Subcutaneous adipose tissue (tissue), 4 donors: Measurements from ENCODE around the gene ADCY5. TPM values are rescaled to one million over a fixed set of nuclear protein-coding genes. Genes with fewer than 3 reads are reported as not detected.

ENCODE experiments used
- total RNA-seq, 4 donors: library from RNA; depleted of rRNA; stranded (reverse); fragments of >200 nt; gene quantifications; one replicate each; pipeline ENCODE4 v1.1.0, GENCODE V29; 2016
- TF ChIP-seq, protein P1 (sequence below): fragments of 450-650 bp; IDR thresholded peaks from one replicate; pipeline ENCODE4 v1.5.1; 2016; ENCODE audit warnings: low read depth, mild to moderate bottlenecking, control low read depth, antibody characterized with exemption, moderate library complexity

The ADCY5 gene
- total RNA-seq, 4 donors from 2014 or later, result 16.1 to 52.2 (median 38.0) TPM

DNA sequence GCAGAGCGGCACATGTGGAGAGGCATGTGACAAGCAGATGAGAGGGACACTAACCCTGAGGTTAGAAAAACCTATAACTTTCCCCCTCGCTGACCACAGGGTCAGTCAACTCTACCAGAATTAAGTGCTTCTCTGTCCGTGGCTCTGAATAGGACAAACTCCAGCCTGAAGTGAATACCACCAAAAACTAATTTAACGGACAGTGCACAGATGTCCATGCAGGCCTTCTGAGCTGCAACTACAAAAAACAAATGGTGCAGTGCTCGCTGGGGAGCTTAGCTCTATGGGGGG, 59.3 kb downstream of the ADCY5 start:
- TF ChIP-seq, protein P1, sequence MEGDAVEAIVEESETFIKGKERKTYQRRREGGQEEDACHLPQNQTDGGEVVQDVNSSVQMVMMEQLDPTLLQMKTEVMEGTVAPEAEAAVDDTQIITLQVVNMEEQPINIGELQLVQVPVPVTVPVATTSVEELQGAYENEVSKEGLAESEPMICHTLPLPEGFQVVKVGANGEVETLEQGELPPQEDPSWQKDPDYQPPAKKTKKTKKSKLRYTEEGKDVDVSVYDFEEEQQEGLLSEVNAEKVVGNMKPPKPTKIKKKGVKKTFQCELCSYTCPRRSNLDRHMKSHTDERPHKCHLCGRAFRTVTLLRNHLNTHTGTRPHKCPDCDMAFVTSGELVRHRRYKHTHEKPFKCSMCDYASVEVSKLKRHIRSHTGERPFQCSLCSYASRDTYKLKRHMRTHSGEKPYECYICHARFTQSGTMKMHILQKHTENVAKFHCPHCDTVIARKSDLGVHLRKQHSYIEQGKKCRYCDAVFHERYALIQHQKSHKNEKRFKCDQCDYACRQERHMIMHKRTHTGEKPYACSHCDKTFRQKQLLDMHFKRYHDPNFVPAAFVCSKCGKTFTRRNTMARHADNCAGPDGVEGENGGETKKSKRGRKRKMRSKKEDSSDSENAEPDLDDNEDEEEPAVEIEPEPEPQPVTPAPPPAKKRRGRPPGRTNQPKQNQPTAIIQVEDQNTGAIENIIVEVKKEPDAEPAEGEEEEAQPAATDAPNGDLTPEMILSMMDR, result no peak

DNA sequence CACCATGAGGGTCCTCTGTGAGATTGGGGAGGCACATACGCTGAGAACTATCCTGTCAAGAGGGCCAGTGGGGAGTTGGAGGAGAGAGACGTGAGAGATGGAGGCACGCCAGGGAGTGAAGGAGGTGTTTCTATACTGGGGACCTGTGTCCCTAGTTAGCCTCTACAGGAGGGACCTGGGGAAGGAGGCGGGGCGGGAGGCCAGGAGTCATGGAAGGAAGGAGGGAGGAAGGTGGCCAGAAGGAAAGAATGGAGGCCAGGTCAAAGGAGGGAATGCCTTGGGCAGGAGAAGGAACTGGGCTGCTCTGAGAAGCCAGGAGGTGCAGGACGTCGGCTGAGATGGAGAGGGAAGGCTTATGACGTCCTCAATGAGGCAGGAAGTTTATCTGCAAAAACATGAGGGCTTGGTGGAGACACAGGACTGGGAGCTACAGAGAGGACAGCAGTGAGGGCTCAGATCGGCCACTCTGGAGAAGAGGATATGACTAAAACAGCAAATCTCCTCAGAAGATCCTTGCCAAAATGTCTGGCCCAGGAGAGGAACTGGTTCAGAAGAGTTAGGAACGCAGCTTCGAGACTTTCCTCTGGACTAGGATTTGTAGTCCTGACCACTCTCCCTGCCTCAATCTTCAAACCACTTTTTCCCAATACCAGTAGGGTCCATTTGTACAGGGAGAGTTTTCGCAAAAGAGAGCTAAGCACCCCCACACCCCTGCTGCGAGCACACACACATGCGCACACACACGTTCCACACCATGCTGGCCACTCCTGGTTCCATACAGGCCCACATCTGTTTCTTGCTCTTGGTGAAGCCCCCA, 59.9 kb downstream of the ADCY5 start:
- TF ChIP-seq, protein P1, result no peak

DNA sequence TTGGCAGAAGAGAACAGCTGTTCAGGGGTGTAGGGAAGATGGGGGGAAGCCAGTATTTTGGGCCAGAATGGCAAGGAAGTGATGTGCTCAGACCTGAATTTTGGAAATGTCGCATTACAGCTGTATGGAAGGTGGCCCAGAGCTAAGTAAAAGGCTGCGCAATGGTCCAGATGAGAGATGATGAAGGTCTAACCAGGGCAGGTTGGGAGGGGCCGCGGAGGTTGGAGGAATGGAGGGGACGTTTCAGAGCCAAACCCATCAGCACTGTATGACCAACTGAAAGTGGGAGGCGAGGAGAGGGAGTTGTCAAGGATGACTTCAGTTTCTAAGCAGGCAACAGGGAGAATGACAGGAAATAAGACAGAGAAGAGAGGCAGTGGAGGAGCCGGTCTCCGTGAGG, 60.8 kb downstream of the ADCY5 start:
- TF ChIP-seq, protein P1, result no peak

DNA sequence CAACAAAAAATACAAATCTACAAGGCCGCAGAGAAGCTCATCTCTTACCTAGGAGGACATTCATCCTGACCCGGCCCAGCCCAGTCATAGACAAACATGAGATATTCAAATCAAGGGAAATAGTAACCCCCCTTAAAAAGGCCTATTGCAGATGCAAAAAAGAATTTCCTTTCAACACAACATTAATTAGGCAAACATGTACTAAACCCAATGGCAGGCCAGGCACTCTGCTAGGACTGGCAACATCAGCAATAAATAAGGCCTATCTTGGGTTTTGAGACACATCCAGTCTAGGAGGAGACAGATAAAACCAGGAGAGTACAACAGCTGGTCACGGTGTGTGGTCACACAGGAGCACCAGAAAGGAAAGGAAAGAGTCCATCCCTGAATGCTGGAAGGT, 61.4 kb downstream of the ADCY5 start:
- TF ChIP-seq, protein P1, result no peak

DNA sequence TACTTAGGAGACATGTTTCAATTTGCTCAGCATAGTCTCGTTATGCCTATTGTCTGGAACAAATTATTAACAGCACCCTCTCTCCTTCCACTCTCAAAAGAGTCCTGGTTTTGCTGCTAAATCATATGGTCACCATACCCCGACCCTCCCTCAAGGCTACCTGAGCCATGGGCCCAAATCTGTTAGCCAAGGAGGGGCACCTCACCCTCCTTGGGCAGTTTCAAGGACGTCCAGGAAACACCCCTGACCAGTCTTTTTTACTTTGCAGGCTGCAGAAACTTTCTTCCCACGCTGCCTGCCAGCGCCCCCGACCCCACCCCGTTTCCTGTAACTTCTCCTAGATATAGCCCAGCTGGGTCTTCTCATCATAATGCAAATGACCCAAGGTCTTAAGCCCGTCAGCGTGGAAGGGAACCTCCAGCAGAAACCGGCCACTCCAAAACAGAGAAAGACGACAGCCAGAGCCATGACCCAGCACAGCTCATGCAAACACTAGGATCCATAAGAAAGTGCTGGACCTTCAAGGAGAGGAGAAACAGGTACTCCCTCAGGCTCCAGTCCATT, 62.3 kb downstream of the ADCY5 start:
- TF ChIP-seq, protein P1, result no peak

DNA sequence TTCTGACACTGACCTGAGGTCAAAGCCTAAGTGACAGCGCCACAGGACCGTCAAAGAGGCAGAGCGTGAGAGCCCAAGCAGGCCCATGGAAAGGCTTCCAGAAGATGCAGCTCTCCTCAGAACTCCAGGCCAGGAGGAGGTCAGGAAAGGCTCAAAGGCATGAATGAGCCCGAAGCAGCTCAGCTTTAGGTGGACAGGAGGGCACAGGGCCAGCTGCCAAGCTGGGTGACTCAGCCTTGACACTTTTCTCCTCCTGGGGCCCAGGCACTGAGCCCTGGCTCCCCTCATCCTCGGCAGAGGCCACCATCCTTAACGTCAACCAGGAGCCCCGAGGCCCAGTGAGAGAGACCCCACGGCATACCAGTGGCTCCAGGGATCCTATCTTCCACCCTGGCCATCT, 62.9 kb downstream of the ADCY5 start:
- TF ChIP-seq, protein P1, result no peak

DNA sequence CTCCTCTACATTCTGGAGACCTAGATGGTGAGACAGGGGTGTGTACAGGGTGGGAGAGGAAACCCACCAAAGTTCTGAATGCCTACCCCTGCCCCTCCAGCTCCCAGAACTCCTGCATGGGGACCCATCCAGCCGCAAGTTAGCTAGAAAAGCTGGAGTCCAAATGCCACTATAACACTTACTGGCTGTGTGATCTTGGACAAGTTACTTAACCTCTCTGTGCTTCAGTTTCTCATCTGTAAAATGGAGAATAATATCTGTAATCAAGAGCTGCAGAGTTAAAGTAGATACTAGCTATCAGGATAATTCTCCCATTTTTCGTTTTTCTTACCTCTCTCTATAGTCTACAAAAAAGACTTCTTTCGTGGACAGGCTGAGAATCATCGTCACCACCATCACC, 63.4 kb downstream of the ADCY5 start:
- TF ChIP-seq, protein P1, result no peak
